HG03575 (cell line): ENCODE data around the gene TSHZ1.

Source experiments
- ATAC-seq: cut with Tn5 transposase; IDR thresholded peaks from one replicate; pipeline ENCODE4 v1.9.1; 2021; ENCODE audit not compliant: unreplicated experiment, insufficient number of reproducible peaks, low FRiP score; ENCODE audit errors: extremely low read depth

The TSHZ1 gene

DNA sequence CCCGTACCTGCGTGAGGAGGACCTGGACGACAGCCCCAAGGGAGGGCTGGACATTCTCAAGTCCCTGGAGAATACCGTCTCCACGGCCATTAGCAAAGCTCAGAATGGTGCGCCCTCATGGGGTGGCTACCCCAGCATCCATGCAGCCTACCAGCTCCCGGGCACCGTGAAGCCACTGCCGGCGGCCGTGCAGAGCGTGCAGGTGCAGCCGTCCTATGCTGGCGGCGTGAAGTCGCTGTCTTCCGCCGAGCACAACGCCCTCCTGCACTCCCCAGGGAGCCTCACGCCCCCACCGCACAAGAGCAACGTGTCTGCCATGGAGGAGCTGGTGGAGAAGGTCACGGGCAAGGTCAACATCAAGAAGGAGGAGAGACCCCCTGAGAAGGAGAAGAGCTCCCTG, 76.4 kb downstream of the TSHZ1 start:
- no peak for ATAC-seq

- no peak for ATAC-seq
Measured at GRCh38 chr18:75287700-75288099, 77.1 kb downstream of the TSHZ1 start.

- no peak for ATAC-seq
Measured at GRCh38 chr18:75289761-75290160, 79.2 kb downstream of the TSHZ1 start.

- ATAC-seq = no peak
Measured at GRCh38 chr18:75290737-75291358, 80.3 kb downstream of the TSHZ1 start.

GRCh38 chr18:75291460-75291859, 80.9 kb downstream of the TSHZ1 start:
- no peak for ATAC-seq

DNA sequence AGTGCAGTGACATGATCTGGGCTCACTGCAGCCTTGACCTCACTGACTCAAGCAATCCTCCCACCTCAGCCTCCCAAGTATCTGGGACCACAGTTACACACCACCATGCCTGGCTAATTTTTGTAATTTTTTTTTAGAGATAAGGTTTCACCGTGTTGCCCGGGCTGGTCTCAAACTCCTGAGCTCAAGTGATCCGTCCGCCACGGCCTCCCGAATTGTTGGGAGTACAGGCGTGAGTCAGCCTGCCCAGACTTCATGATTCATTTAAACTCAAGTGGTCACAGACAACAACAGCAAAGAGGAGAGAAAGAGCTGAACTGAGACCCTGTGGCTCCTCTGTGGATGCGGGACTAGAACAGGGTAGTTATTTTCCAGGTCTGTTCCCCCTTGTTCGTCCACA, 83.0 kb downstream of the TSHZ1 start:
- ATAC-seq = no peak

DNA sequence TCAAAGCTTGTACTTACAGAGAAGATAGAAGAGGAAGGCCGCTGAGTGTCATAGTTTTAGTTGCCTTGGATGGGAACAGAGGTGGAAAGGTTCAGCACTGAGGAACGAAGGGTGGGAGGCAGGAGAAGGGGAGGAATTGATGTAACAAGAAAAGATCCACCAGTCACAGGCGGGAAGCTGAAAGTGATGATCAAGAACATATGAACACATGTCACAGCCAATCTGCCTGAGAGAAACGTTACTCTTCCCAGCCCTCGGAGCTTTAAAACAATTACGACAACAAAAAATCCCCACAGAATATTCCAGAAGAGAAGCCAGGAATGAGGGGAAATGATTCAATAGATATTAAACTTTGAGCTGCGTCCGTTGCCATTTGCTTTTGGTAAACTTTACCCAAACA, 87.1 kb downstream of the TSHZ1 start:
- ATAC-seq = no peak

DNA sequence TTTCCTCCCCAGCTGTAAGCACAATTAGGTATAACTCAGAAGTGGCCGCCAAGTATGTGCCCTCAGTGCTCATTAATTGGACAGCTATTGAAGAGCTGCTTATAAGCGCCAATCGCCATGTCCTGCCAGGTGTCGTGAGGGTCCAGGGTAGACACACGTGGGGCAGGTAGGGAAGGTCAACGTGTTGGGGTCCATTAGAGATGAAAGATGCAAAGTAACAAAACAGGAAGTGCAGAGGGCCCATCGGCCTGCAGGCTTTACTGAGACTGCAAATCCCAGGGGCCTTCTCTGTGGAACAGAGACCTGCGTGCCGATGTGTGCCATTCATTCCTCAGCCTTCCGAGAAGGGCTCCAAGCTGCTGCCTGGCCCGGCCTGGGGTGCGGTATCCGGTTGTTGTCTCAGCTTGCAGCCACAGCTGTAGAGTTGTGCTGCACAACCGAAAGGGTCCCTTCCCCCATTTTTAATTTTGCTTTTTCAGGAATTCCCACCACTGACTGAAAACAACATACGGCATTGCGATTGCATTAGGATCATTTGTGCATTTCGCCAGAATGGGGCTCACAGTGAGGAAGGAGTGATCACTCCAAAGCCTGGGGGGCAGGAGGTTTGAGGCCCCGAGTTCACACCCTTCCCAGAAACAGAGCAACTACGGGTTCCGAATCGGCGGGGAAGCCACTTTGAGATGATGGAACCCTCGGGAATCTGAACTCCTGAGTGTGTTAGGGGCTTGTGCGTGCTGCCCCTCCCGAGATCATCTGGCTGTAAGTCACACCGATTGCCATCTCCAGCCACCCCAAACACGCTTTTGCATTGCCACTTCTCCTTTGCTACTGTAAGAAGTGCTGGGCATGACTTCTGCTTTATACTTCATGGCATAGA, 94.3 kb downstream of the TSHZ1 start:
- no peak for ATAC-seq

GRCh38 chr18:75305984-75306383, 95.4 kb downstream of the TSHZ1 start:
- ATAC-seq = no peak

DNA sequence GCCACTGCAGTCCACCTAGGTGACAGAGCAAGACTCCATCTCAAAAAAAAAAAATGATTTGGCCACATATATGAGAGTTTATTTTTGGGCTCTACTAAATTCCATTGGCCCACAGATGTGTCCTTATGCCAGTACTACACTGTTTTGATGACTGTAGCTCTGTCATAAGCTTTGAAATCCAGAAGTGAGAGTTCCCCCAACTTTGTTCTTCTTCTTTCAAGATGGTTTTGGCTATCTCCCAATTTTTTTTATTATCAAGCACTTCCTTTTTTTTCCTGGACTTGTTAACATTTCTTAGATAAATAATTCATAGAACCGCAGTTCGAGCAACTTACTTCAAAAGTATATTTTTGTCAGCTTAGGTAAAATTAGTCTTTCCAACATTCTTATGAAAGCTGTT, 96.9 kb downstream of the TSHZ1 start:
- no peak for ATAC-seq

DNA sequence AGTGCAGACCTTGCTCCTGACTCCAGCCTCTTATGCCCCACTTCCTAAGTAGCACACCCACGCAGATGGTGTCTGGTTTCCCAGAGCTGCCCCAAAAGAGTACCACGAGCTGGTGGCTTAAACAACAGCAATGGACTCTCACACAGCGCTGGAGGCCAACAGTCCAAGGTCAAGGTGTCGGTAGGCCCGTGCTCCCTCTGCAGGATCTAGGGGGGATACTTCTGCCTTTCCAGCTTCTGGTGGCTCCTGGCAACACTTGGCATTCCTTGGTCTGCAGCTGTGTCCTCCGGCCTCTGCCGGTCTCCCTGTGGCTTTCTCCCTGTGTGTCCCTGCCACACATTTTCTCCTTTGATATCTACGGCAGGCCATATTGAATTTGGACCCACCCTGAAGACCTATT, 99.0 kb downstream of the TSHZ1 start:
- ATAC-seq = no peak

DNA sequence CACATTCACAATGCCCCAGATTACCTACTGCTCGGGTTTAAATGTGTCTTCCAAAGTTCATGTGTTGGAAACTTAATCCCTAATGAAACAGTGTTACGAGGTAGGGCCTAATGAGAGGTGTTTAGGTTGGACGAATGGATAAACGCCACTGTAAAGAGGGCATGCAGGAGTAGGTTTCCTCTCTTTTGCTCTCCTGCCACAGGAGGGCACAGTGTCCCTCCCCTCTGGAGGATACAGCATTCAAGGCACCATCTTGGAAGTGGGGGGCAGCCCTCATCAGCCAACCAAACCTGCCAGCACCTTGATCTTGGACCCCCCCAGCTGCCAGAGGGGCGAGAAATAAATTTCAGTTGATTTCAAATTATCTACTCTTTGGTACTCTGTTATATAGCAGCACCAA, 103.5 kb downstream of the TSHZ1 start:
- no peak for ATAC-seq

GRCh38 chr18:75314606-75315005, 104.0 kb downstream of the TSHZ1 start:
- no peak for ATAC-seq

DNA sequence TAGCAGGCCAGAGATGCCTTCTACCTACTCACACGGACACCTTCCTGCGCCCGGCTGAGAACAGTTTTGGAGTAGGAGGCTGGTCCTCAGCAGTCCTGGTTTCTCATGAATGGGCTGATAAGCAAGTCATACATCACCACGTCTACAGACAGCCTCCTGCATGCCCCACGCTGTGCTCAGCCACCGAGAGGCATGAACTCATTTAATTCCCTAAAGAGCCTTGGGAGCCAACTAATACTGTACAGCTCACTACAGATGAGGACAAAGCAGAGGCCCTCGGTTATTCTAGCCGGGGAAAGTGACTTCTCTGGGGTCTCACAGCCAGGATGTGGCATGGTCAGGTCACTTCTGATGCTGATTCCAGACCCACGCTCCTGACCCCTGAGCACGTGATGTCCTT, 105.6 kb downstream of the TSHZ1 start:
- ATAC-seq = no peak

- no peak for ATAC-seq
Measured at GRCh38 chr18:75316826-75317225, 106.2 kb downstream of the TSHZ1 start.

DNA sequence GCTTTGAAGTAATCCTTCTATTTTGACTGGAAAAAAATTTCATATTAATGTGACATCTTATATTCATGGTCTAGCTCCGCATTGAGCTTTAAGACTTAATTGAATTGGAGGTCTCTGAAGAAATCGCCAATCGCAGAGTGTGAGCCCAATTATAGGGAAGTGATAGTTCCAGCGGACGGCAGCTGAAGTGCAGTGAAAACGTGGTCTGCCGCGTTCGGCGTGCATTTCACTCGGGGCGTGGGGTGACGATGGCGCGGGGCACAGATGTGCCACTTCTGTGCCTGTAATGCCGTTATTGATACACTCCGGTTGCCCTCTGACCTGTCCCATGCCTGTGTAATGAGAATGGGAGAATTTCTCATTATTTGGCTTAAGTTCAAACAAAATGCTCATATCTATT, 106.7 kb downstream of the TSHZ1 start:
- ATAC-seq = no peak

GRCh38 chr18:75317703-75318102, 107.1 kb downstream of the TSHZ1 start:
- ATAC-seq = no peak

DNA sequence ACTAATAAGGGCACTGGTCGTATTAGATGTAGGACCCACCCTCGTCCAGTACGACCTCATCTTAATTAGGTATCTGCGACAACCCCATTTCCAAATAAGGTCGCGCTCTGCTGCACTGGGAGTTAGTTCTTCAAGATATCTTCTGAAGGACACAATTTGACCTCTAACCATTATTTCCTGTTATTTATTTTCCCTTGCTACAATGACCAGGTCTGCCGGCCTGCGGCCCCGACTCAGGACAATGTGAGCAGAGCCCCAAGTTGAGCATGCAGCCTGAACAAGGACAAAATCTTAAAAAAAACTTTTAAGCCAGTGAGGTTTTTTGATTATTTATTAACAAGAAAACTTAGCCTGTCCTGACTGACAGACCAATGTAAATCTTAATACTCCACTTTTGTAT, 109.3 kb downstream of the TSHZ1 start:
- ATAC-seq = no peak

- no peak for ATAC-seq
Measured at GRCh38 chr18:75320506-75320905, 109.9 kb downstream of the TSHZ1 start.

- no peak for ATAC-seq
Measured at GRCh38 chr18:75321431-75321830, 110.8 kb downstream of the TSHZ1 start.

GRCh38 chr18:75322206-75322605, 111.6 kb downstream of the TSHZ1 start:
- no peak for ATAC-seq
